ENCODE data around the gene GSTCD.

DNA sequence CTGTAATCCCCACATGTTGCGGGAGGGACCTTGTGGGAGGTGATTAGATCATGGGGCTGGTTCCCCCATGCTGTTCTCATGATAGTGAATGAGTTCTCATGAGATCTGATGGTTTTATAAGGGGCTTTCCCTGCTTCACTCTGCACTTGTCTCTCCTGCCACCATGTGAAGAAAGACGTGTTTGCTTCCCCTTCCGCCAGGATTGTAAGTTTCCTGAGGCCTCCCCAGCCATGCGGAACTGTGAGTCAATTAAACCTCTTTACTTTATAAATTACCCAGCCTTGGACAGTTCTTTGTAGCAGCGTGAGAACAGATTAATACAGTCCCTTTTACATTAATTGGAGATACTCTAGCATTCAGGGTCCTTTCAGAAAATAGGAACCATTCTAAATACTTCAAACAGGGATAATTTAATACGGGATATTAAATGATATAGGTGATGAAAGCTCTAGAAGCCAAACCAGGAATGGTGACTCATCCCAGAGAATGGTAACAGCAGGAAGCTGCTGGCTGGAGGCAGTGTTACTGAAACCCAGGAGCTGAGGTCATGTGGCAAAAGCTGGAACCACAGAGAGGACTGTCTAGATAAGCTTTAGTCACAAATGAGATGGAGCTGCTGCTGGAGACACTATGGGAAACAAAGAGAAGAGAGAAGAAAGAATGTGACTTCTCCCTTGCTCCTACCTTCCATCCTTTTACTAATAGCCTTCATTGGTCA, 57.3 kb downstream of the GSTCD start:
- TF ChIP-seq ZNF449 (tag by site-specific recombination; IDR thresholded peaks at IDR 0.05), result no peak
- no peak for TF ChIP-seq ZNF433 (tag by site-specific recombination; IDR thresholded peaks at IDR 0.05; ENCODE audit: low read depth)
- no peak for TF ChIP-seq RBAK (tag by site-specific recombination; IDR thresholded peaks at IDR 0.05)
- TF ChIP-seq, protein P1, sequence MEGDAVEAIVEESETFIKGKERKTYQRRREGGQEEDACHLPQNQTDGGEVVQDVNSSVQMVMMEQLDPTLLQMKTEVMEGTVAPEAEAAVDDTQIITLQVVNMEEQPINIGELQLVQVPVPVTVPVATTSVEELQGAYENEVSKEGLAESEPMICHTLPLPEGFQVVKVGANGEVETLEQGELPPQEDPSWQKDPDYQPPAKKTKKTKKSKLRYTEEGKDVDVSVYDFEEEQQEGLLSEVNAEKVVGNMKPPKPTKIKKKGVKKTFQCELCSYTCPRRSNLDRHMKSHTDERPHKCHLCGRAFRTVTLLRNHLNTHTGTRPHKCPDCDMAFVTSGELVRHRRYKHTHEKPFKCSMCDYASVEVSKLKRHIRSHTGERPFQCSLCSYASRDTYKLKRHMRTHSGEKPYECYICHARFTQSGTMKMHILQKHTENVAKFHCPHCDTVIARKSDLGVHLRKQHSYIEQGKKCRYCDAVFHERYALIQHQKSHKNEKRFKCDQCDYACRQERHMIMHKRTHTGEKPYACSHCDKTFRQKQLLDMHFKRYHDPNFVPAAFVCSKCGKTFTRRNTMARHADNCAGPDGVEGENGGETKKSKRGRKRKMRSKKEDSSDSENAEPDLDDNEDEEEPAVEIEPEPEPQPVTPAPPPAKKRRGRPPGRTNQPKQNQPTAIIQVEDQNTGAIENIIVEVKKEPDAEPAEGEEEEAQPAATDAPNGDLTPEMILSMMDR (tag by site-specific recombination; IDR thresholded peaks at IDR 0.05), result no peak
- no peak for TF ChIP-seq ZBTB7A (tag by site-specific recombination; IDR thresholded peaks at IDR 0.05; ENCODE audit: low read depth)
- TF ChIP-seq ZNF239 (tag by site-specific recombination; IDR thresholded peaks at IDR 0.05), result no peak
- TF ChIP-seq ZNF184 (tag by site-specific recombination; IDR thresholded peaks at IDR 0.05), result no peak
- 0 out of 2 replicates have a peak, but pooled peaks have one; percentile 29 for TF ChIP-seq OSR2 (tag by site-specific recombination; IDR thresholded peaks at IDR 0.05)
- no peak for TF ChIP-seq ZBTB26 (tag by site-specific recombination; optimal IDR thresholded peaks at IDR 0.05)
- no peak for TF ChIP-seq ZNF621 (tag by site-specific recombination; IDR thresholded peaks at IDR 0.05)
- TF ChIP-seq ZNF274 (IDR thresholded peaks at IDR 0.05; ENCODE audit: low read length), result no peak
- TF ChIP-seq ZNF274 (tag by site-specific recombination; IDR thresholded peaks at IDR 0.05; ENCODE audit: borderline replicate concordance), result no peak
